ENCODE measurements around the gene DIPK1C. TPM values are rescaled to one million over a fixed set of nuclear protein-coding genes. Genes with fewer than 3 reads are reported as not detected.

The DIPK1C gene
- total RNA-seq, 1 donor from 2014 or later, result 5.2 TPM

DNA sequence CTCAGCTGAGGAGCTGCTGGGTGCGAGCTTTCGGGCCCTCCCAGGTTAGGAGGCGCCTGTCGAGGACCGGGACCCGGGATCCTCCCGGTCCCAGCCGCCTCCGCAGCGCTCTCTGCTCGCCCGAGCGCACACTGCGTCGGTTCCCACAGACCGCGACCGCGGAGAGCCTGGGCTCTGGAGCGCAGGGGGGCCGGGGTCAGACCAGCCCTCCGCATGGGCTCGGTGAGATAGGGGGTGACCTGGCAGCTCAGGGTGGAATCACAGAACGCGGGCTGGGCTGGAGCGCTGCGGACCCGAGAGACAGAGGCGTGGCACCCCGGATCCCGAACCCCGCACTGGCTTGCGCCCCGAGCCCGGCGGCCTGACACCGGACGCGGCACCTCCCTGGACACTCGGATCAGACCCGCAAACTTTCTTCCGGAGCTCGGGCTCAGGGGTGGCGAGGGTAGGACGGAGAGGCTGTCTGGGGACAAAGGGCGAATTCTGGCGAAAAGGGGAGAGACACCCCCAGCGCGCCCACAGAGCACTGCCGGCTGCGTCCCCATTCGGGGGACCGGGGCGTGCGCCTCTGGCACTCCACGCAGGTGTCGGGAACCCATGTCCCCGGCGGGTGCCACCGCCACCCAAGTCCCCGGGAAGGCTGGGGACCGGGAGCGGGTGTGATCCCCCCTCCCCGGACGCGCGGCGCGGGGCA, 612 bp downstream of the DIPK1C start:
- Histone ChIP-seq H3K9ac (ENCODE audit: low read depth in 1 of 3, low read length in 3 of 3) (peak overlapping the region in 1 of 3 donors; percentile 33), H3K4me1 (ENCODE audit: control insufficient read depth in 3 of 3, insufficient read depth in 3 of 3, low read length in 3 of 3) (peaks cover 9 to 12% (median 11%) of the 10 kb centered on the region in 3 donors), H3K9me3 (ENCODE audit: control insufficient read depth in 3 of 3, low read length in 3 of 3) (no peaks in the 10 kb centered on the region), H3K4me3 (ENCODE audit: low read length in 3 of 3) (peak overlapping the region; percentile 50 to 54 (median 52)), H3K36me3 (ENCODE audit: control insufficient read depth in 3 of 3, insufficient read depth in 3 of 3, low read length in 3 of 3) (no peaks in the 10 kb centered on the region), H3K27me3 (ENCODE audit: control insufficient read depth in 3 of 3, insufficient read depth in 3 of 3, low read length in 3 of 3) (peaks cover 23 to 40% (median 33%) of the 10 kb centered on the region in 3 donors), H3K27ac (ENCODE audit: low read depth, low read length) (no peak overlapping the region)

DNA sequence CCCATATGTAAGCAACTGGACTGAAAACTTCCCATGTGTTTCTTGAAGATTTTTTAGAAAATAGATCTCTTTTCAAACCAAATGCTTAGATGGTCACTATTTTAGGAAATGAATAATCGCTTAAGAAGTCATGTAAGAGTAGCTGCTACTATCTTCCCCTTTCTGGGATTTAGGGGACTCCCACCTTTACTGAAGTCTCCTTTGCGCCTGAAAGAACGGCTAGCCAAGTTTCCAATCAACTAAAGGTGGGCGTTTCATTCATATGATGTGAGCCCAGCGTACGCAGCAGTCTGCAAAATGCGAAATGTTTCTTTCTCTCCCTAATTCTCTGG, 1.1 kb downstream of the DIPK1C start:
- no peaks in the 10 kb centered on the region for H3K9me3 ChIP-seq (ENCODE audit: control insufficient read depth in 3 of 3, low read length in 3 of 3)
- H3K27me3 ChIP-seq (ENCODE audit: control insufficient read depth in 3 of 3, insufficient read depth in 3 of 3, low read length in 3 of 3), result peaks cover 23 to 40% (median 37%) of the 10 kb centered on the region in 3 donors
- H3K4me1 ChIP-seq (ENCODE audit: control insufficient read depth in 3 of 3, insufficient read depth in 3 of 3, low read length in 3 of 3), result peaks cover 9 to 14% (median 11%) of the 10 kb centered on the region in 3 donors
- H3K4me3 ChIP-seq (ENCODE audit: low read length in 3 of 3), result peak overlapping the region; percentile 26 to 52 (median 50)
- no peaks in the 10 kb centered on the region for H3K36me3 ChIP-seq (ENCODE audit: control insufficient read depth in 3 of 3, insufficient read depth in 3 of 3, low read length in 3 of 3)
- H3K9ac ChIP-seq (ENCODE audit: low read depth in 1 of 3, low read length in 3 of 3), result no peak overlapping the region
- no peak overlapping the region for H3K27ac ChIP-seq (ENCODE audit: low read depth, low read length)

DNA sequence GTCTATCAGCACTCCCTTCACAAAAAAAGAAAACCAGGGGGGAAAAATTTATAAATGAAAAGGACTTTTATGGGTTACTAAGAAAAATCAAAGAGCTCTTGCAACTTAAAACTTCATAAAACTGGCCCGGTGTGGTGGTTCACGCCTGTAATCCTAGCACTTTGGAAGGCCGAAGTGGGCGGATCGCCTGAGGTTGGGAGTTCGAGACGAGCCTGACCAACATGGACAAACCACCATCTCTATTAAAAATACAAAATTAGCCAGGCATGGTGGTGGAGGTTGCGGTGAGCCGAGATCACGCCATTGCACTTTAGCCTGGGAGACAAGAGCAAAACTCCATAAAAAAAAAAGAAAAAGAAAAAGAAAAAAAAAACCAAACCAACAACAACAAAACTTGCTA, 1.7 kb downstream of the DIPK1C start:
- H3K36me3 ChIP-seq (ENCODE audit: control insufficient read depth in 3 of 3, insufficient read depth in 3 of 3, low read length in 3 of 3), result no peaks in the 10 kb centered on the region
- peaks cover 9 to 16% (median 11%) of the 10 kb centered on the region in 3 donors for H3K4me1 ChIP-seq (ENCODE audit: control insufficient read depth in 3 of 3, insufficient read depth in 3 of 3, low read length in 3 of 3)
- H3K9ac ChIP-seq (ENCODE audit: low read depth in 1 of 3, low read length in 3 of 3), result no peak overlapping the region
- no peak overlapping the region for H3K4me3 ChIP-seq (ENCODE audit: low read length in 3 of 3)
- peaks cover 25 to 40% (median 37%) of the 10 kb centered on the region in 3 donors for H3K27me3 ChIP-seq (ENCODE audit: control insufficient read depth in 3 of 3, insufficient read depth in 3 of 3, low read length in 3 of 3)
- H3K27ac ChIP-seq (ENCODE audit: low read depth, low read length), result no peak overlapping the region
- H3K9me3 ChIP-seq (ENCODE audit: control insufficient read depth in 3 of 3, low read length in 3 of 3), result no peaks in the 10 kb centered on the region

DNA sequence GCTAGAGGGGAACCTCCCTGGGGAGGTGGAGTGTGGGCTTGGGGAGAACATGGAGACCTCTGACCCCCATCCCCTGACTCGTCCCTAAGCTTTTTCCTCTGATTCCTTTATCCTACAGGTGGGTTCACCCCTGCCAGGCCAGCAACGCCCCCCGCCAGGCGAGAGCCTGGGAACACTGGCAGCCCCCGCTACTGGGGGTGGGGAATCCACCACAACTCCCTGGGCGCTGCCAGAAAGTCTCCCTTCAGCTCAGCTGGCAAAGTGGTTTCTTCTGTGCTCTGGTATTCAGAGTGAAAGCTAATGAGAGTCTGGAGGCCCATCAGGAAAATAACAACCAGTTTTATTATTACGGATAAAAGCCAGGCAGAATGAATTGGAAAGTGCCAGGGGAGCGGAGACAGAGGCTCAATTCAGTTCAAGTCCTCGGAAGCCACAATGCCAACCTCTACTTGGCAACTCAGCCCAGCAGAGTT, 2.8 kb downstream of the DIPK1C start:
- Histone ChIP-seq H3K36me3 (ENCODE audit: control insufficient read depth in 3 of 3, insufficient read depth in 3 of 3, low read length in 3 of 3) (no peaks in the 10 kb centered on the region), H3K9ac (ENCODE audit: low read depth in 1 of 3, low read length in 3 of 3) (no peak overlapping the region), H3K27ac (ENCODE audit: low read depth, low read length) (no peak overlapping the region), H3K4me1 (ENCODE audit: control insufficient read depth in 3 of 3, insufficient read depth in 3 of 3, low read length in 3 of 3) (peaks cover 9 to 16% (median 11%) of the 10 kb centered on the region in 3 donors), H3K4me3 (ENCODE audit: low read length in 3 of 3) (no peak overlapping the region), H3K27me3 (ENCODE audit: control insufficient read depth in 3 of 3, insufficient read depth in 3 of 3, low read length in 3 of 3) (peaks cover 27 to 42% (median 37%) of the 10 kb centered on the region in 3 donors), H3K9me3 (ENCODE audit: control insufficient read depth in 3 of 3, low read length in 3 of 3) (no peaks in the 10 kb centered on the region)

DNA sequence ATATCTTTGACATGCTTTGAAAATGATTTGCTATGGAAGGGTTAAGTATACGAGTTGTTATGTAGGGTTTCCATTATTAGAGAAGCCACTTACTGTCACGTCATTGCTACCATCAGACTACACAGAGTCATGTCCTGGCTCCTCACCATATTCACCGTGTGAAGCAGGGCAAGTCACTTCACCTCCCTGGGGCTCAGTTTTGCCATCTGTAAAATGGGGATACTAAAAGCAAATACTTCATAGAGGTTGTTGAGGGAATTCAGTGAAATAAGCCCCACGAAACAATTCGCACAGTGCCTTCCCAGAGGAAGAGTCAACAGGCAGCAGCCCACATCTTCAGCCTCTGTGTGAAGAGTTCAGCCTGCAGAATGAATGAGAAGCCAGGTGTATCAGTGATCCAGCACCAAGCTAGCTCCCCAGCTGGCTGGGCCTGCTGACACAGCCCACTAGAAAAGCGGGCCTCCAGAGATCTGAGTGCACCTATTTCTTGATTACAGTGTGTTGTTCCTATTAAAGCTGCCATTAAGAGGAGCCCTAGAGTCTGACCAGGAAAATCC, 3.4 kb downstream of the DIPK1C start:
- Histone ChIP-seq H3K27me3 (ENCODE audit: control insufficient read depth in 3 of 3, insufficient read depth in 3 of 3, low read length in 3 of 3) (peaks cover 27 to 42% (median 37%) of the 10 kb centered on the region in 3 donors), H3K4me1 (ENCODE audit: control insufficient read depth in 3 of 3, insufficient read depth in 3 of 3, low read length in 3 of 3) (peaks cover 9 to 16% (median 11%) of the 10 kb centered on the region in 3 donors), H3K9me3 (ENCODE audit: control insufficient read depth in 3 of 3, low read length in 3 of 3) (no peaks in the 10 kb centered on the region), H3K36me3 (ENCODE audit: control insufficient read depth in 3 of 3, insufficient read depth in 3 of 3, low read length in 3 of 3) (no peaks in the 10 kb centered on the region), H3K4me3 (ENCODE audit: low read length in 3 of 3) (no peak overlapping the region), H3K27ac (ENCODE audit: low read depth, low read length) (no peak overlapping the region), H3K9ac (ENCODE audit: low read depth in 1 of 3, low read length in 3 of 3) (no peak overlapping the region)

DNA sequence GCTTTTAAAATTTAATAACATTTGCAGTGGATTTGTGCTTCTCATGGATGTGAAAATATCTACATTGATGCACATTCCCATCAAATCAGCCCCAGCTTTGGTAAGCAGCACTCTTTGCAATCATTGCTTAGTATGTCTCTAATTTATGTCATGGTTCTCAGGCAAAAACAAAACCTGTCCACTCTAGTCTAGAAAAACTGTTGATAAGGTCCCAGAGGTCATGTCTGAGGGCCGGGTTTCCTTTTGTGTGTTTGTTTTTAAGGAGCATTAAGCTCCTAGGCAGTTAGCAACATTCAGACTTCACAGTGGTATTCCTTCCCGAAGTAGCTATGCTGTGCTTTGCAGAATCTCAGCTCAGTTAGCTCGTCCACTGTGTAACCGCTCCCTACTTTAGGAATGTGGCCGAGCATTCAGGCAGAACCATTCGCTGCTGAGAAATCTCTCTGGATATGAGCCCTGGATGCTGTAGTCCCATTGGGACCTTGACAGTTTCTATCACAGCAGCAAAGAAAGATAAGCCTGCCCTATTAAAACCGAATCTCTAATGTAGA, 4.0 kb downstream of the DIPK1C start:
- H3K27ac ChIP-seq (ENCODE audit: low read depth, low read length), result no peak overlapping the region
- no peak overlapping the region for H3K9ac ChIP-seq (ENCODE audit: low read depth in 1 of 3, low read length in 3 of 3)
- peaks cover 9 to 14% (median 11%) of the 10 kb centered on the region in 3 donors for H3K4me1 ChIP-seq (ENCODE audit: control insufficient read depth in 3 of 3, insufficient read depth in 3 of 3, low read length in 3 of 3)
- no peaks in the 10 kb centered on the region for H3K9me3 ChIP-seq (ENCODE audit: control insufficient read depth in 3 of 3, low read length in 3 of 3)
- no peaks in the 10 kb centered on the region for H3K36me3 ChIP-seq (ENCODE audit: control insufficient read depth in 3 of 3, insufficient read depth in 3 of 3, low read length in 3 of 3)
- H3K27me3 ChIP-seq (ENCODE audit: control insufficient read depth in 3 of 3, insufficient read depth in 3 of 3, low read length in 3 of 3), result peaks cover 30 to 43% (median 34%) of the 10 kb centered on the region in 3 donors
- H3K4me3 ChIP-seq (ENCODE audit: low read length in 3 of 3), result no peak overlapping the region

DNA sequence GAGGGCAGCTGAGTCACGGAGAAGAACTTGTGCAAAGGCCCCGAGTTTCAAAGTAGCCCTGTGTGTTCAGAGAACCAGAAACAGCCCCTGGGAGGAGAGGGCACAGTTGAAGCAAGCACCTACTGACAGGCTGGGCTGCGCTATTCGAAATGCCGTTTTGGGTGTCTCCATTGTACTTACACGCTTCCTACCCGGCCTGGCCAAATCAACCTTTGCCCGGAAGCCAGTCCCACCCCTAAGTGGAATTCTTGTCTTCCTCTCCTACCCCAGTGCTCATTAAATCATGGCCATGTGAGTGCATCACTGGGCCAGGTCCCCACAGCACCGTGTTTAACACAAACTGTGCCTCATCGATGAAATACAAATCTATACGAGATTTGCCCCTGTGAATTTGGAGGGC, 6.0 kb downstream of the DIPK1C start:
- peaks cover 14 to 32% (median 27%) of the 10 kb centered on the region in 3 donors for H3K27me3 ChIP-seq (ENCODE audit: control insufficient read depth in 3 of 3, insufficient read depth in 3 of 3, low read length in 3 of 3)
- no peaks in the 10 kb centered on the region for H3K9me3 ChIP-seq (ENCODE audit: control insufficient read depth in 3 of 3, low read length in 3 of 3)
- peaks cover 2 to 7% (median 2%) of the 10 kb centered on the region in 3 donors for H3K4me1 ChIP-seq (ENCODE audit: control insufficient read depth in 3 of 3, insufficient read depth in 3 of 3, low read length in 3 of 3)
- no peak overlapping the region for H3K9ac ChIP-seq (ENCODE audit: low read depth in 1 of 3, low read length in 3 of 3)
- no peaks in the 10 kb centered on the region for H3K36me3 ChIP-seq (ENCODE audit: control insufficient read depth in 3 of 3, insufficient read depth in 3 of 3, low read length in 3 of 3)
- no peak overlapping the region for H3K4me3 ChIP-seq (ENCODE audit: low read length in 3 of 3)
- H3K27ac ChIP-seq (ENCODE audit: low read depth, low read length), result no peak overlapping the region

DNA sequence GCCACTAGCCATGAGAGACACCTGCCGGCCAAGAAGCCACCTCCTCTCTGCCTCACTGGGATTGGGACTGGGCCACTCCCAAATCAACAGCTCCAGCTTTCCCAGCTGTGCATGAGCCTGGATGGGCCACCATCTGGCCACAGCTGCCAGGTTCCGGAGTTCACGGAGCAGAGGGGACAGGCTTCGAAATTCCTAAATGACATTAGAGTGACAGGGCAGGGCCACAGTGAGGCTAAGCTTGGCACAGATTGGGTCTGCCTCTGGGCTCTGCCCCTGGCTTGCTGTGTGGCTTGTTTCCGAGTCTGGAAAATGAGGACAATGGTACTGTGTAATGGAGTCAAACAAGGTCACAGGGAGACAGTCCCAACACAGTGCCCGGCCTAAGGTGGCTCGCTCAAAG, 6.5 kb downstream of the DIPK1C start:
- no peak overlapping the region for H3K9ac ChIP-seq (ENCODE audit: low read depth in 1 of 3, low read length in 3 of 3)
- H3K36me3 ChIP-seq (ENCODE audit: control insufficient read depth in 3 of 3, insufficient read depth in 3 of 3, low read length in 3 of 3), result no peaks in the 10 kb centered on the region
- peaks cover 12 to 27% (median 24%) of the 10 kb centered on the region in 3 donors for H3K27me3 ChIP-seq (ENCODE audit: control insufficient read depth in 3 of 3, insufficient read depth in 3 of 3, low read length in 3 of 3)
- no peak overlapping the region for H3K4me3 ChIP-seq (ENCODE audit: low read length in 3 of 3)
- no peak overlapping the region for H3K27ac ChIP-seq (ENCODE audit: low read depth, low read length)
- peaks cover 0 to 4% (median 3%) of the 10 kb centered on the region in 3 donors for H3K4me1 ChIP-seq (ENCODE audit: control insufficient read depth in 3 of 3, insufficient read depth in 3 of 3, low read length in 3 of 3)
- H3K9me3 ChIP-seq (ENCODE audit: control insufficient read depth in 3 of 3, low read length in 3 of 3), result no peaks in the 10 kb centered on the region

DNA sequence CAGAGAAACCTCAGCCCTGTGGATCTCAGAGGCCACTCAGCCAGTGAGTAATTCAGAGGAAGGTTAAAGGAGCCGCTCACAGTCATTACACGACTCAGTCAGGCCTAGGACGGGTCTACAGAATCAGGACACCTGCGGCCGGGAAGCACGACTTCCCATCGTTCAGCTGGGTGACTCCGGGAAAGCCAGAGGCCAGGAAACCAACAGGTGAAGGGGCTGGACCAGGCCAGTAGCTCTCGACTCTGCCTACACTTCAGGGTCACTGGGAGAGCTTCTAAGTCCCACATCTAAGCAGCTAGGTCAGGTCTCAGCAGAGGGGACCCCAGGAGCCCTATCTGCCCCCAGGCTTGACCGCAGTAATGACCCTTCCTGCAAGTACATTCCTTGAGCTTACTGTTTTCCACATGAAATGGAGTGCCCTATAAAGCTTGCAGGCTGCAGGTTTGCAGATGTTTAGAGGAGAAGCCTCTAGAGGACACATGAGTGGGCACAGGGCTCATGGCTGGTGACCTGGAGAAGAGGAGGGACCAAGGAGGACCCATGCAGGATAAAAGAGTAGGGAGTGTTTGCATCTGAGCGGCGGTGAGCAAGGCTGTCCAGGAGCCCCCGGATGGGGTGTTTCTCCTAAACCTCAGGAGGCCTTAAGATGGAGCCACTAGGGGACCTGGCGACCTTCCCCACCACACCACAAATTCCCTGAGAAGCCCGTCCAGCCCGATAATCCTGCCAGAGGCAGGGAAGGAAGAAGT, 9.5 kb downstream of the DIPK1C start:
- H3K27me3 ChIP-seq (ENCODE audit: control insufficient read depth in 3 of 3, insufficient read depth in 3 of 3, low read length in 3 of 3), result peaks cover 12 to 21% (median 16%) of the 10 kb centered on the region in 3 donors
- no peaks in the 10 kb centered on the region for H3K36me3 ChIP-seq (ENCODE audit: control insufficient read depth in 3 of 3, insufficient read depth in 3 of 3, low read length in 3 of 3)
- no peak overlapping the region for H3K27ac ChIP-seq (ENCODE audit: low read depth, low read length)
- H3K4me3 ChIP-seq (ENCODE audit: low read length in 3 of 3), result no peak overlapping the region
- H3K9ac ChIP-seq (ENCODE audit: low read depth in 1 of 3, low read length in 3 of 3), result no peak overlapping the region
- peaks cover 0 to 5% (median 4%) of the 10 kb centered on the region in 3 donors for H3K4me1 ChIP-seq (ENCODE audit: control insufficient read depth in 3 of 3, insufficient read depth in 3 of 3, low read length in 3 of 3)
- H3K9me3 ChIP-seq (ENCODE audit: control insufficient read depth in 3 of 3, low read length in 3 of 3), result no peaks in the 10 kb centered on the region
